ENCODE results near the gene TBC1D17. TPM values are rescaled to one million over a fixed set of nuclear protein-coding genes. Genes with fewer than 3 reads are reported as not detected.

TBC1D17 gene
- total and polyA plus RNA-seq, 10 of the 15 experiments (the other 5 are each of a cell fraction or from before 2014, with no cell fraction given), result 0.42 to 20.4 (median 11.2) TPM

DNA sequence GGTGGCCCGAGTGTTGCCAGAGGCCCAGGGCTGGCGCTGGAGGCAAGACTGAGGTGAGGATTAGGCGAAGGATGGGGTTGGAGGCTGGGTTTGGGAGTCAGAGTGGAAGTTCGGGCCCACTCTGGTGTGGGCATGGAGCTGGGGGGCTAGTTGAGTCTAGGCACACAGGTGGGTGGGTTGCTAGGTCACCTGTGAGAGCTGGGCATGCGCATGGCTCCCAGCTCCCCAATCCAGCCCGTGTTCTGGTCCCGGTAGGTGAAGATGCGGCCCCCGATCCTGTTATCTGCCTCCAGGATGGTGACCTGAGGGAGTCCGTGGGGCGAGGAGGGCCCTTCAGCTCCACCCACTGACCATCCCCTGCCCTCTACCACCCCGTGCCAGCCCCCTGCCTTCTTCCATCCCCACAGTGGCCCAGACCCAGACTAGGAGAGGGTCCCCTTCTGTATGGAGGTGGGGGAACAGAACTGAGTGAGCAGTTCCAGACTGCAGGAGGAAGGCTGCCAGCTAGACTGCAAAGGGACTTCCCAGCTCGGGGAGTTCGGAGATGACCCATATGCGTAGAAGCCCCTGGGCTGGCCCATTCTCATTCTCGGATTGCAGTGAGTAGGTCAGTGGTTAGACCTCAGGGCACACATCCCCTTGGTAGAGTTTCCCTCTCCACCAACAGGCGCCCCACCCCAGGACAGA, 17.5 kb downstream of the TBC1D17 start (continued):
- TF ChIP-seq SUPT20H (IDR thresholded peaks at IDR 0.05; ENCODE audit: borderline replicate concordance, control insufficient read depth, low read depth, low read length), result no peak
- TF ChIP-seq YBX1 (IDR thresholded peaks at IDR 0.05), result no peak
- TF ChIP-seq KLF5 (IDR thresholded peaks at IDR 0.05; ENCODE audit: partially characterized antibody), result no peak
- TF ChIP-seq, protein P1, sequence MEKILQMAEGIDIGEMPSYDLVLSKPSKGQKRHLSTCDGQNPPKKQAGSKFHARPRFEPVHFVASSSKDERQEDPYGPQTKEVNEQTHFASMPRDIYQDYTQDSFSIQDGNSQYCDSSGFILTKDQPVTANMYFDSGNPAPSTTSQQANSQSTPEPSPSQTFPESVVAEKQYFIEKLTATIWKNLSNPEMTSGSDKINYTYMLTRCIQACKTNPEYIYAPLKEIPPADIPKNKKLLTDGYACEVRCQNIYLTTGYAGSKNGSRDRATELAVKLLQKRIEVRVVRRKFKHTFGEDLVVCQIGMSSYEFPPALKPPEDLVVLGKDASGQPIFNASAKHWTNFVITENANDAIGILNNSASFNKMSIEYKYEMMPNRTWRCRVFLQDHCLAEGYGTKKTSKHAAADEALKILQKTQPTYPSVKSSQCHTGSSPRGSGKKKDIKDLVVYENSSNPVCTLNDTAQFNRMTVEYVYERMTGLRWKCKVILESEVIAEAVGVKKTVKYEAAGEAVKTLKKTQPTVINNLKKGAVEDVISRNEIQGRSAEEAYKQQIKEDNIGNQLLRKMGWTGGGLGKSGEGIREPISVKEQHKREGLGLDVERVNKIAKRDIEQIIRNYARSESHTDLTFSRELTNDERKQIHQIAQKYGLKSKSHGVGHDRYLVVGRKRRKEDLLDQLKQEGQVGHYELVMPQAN (conservative IDR thresholded peaks at IDR 0.05), result no peak
- TF ChIP-seq CREM (IDR thresholded peaks at IDR 0.05; ENCODE audit: low read depth), result peak; percentile 40; the same call in 1 of the 2 replicates
- TF ChIP-seq NRF1 (conservative IDR thresholded peaks at IDR 0.05; ENCODE audit: low read depth, low read length), result no peak
- 0 out of 2 replicates have a peak, but pooled peaks have one; percentile 49 for TF ChIP-seq LARP7 (IDR thresholded peaks at IDR 0.05)
- no peak for TF ChIP-seq PML (IDR thresholded peaks at IDR 0.05; ENCODE audit: low read length)
- TF ChIP-seq WRNIP1 (IDR thresholded peaks at IDR 0.05; ENCODE audit: borderline replicate concordance, low read depth, low read length), result no peak
- TF ChIP-seq HDGF (IDR thresholded peaks at IDR 0.05), result no peak
- peak; percentile 49; the same call in 1 of the 2 replicates for TF ChIP-seq SMARCA5 (IDR thresholded peaks at IDR 0.05)
